Activated naive CD8-positive, alpha-beta T cell treated with anti-CD3 and anti-CD28 coated beads for 36 hours (primary cell): ENCODE results near the gene DNAH9. TPM values are rescaled to one million over a fixed set of nuclear protein-coding genes. Genes with fewer than 3 reads are reported as not detected.

Experiments
- DNase-seq: peaks from one replicate; pipeline ENCODE4 v3.0.0; 2021
- H3K27ac Mint-ChIP-seq: one replicate; pipeline ENCODE4 v1.8.0; 2022; ENCODE audit warnings: mild to moderate bottlenecking, moderate library complexity, mixed read lengths
- H3K27me3 Mint-ChIP-seq: one replicate; pipeline ENCODE4 v1.8.0; 2022; ENCODE audit warnings: mild to moderate bottlenecking, mixed read lengths
- H3K36me3 Mint-ChIP-seq: one replicate; pipeline ENCODE4 v1.8.0; 2021; ENCODE audit warnings: mild to moderate bottlenecking, mixed read lengths
- H3K4me1 Mint-ChIP-seq: one replicate; pipeline ENCODE4 v1.8.0; 2021; ENCODE audit warnings: mixed read lengths
- H3K4me3 Mint-ChIP-seq: one replicate; pipeline ENCODE4 v1.8.0; 2022; ENCODE audit warnings: mild to moderate bottlenecking, moderate library complexity, mixed read lengths
- H3K9me3 Mint-ChIP-seq: one replicate; pipeline ENCODE4 v1.8.0; 2022; ENCODE audit warnings: mixed read lengths
- total RNA-seq, 2 experiments: library from RNA; stranded (reverse); gene quantifications; one replicate each; pipeline ENCODE4 v1.2.3, GENCODE V29; 2021

The DNAH9 gene
- total RNA-seq, 2 experiments from 2014 or later = not detected

GRCh38 chr17:11807606-11808005 is 209.3 kb downstream of the DNAH9 start:
- H3K27ac Mint-ChIP-seq = no peak overlapping the region
- DNase-seq = no peak
- H3K4me3 Mint-ChIP-seq = no peak overlapping the region
- no peaks in the 10 kb centered on the region for H3K4me1 Mint-ChIP-seq
- H3K9me3 Mint-ChIP-seq = no peaks in the 10 kb centered on the region
- no peaks in the 10 kb centered on the region for H3K36me3 Mint-ChIP-seq
- H3K27me3 Mint-ChIP-seq = peaks cover 3% of the 10 kb centered on the region

GRCh38 chr17:11813278-11813677 is 215.0 kb downstream of the DNAH9 start:
- DNase-seq = no peak
- Mint-ChIP-seq H3K9me3 (no peaks in the 10 kb centered on the region), H3K4me1 (no peaks in the 10 kb centered on the region), H3K27me3 (peaks cover 3% of the 10 kb centered on the region), H3K4me3 (no peak overlapping the region), H3K36me3 (no peaks in the 10 kb centered on the region), H3K27ac (no peak overlapping the region)

- no peaks in the 10 kb centered on the region for H3K4me1 Mint-ChIP-seq
- no peaks in the 10 kb centered on the region for H3K9me3 Mint-ChIP-seq
- no peak overlapping the region for H3K27ac Mint-ChIP-seq
- DNase-seq = no peak
- H3K27me3 Mint-ChIP-seq = peaks cover under 1% of the 10 kb centered on the region
- H3K36me3 Mint-ChIP-seq = no peaks in the 10 kb centered on the region
- H3K4me3 Mint-ChIP-seq = no peak overlapping the region
These were observed 215.6 kb downstream of the DNAH9 start for GRCh38 chr17:11813871-11814270.

DNA sequence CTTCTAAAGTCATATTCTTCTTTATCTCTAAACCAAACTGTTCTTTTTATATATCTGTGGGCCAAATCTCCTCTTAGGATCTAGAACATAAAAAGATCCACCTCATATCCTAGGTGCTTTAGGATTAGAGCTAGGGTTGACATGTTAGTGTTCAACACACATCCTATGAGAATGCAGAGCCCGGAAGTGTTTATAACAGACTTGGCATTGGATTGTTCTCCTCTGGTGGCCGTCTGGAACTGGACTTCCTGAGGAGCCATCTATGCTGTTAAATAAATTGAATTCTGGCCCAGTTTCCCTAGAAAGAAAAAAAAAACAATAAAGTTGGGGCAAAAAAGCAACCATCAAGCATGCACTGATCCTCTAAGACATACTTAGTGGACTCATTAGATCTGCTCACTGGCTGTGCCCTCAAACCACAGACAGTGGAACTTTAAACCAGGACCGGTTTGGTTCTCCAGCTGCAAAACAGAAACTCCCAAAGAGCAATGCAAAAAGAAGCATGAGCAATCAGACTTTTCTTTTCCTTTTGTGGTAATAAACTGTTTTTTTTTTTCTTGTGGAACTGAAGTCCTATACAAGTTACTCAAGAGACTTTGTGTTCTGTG is 216.5 kb downstream of the DNAH9 start:
- no peaks in the 10 kb centered on the region for H3K4me1 Mint-ChIP-seq
- DNase-seq = no peak
- H3K27ac Mint-ChIP-seq = no peak overlapping the region
- no peaks in the 10 kb centered on the region for H3K36me3 Mint-ChIP-seq
- no peaks in the 10 kb centered on the region for H3K9me3 Mint-ChIP-seq
- H3K4me3 Mint-ChIP-seq = no peak overlapping the region
- no peaks in the 10 kb centered on the region for H3K27me3 Mint-ChIP-seq

DNA sequence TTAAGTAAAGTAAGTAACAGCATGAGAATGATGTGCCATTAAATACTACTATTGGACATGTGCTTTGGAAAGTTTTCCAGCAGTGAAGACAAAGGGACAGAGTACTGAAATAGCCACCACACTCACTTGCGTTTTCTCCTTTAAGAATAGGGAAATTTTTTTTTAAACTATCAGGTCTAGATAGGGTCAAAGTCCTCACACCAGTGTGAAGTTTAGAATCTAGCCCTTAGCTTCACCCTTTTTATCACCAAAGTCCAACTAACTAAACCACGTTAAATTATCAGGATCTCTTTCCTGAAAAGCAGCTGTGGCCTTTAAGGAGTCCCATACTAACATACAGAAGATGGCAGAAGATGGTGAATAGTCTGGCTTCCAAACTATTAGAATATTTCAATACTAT is 218.1 kb downstream of the DNAH9 start:
- H3K4me3 Mint-ChIP-seq = no peak overlapping the region
- H3K9me3 Mint-ChIP-seq = no peaks in the 10 kb centered on the region
- no peaks in the 10 kb centered on the region for H3K4me1 Mint-ChIP-seq
- DNase-seq = no peak
- no peak overlapping the region for H3K27ac Mint-ChIP-seq
- no peaks in the 10 kb centered on the region for H3K27me3 Mint-ChIP-seq
- no peaks in the 10 kb centered on the region for H3K36me3 Mint-ChIP-seq

- DNase-seq = no peak
- no peaks in the 10 kb centered on the region for H3K4me1 Mint-ChIP-seq
- H3K9me3 Mint-ChIP-seq = no peaks in the 10 kb centered on the region
- H3K27ac Mint-ChIP-seq = no peak overlapping the region
- H3K4me3 Mint-ChIP-seq = no peak overlapping the region
- H3K27me3 Mint-ChIP-seq = no peaks in the 10 kb centered on the region
- no peaks in the 10 kb centered on the region for H3K36me3 Mint-ChIP-seq
These were observed 225.6 kb downstream of the DNAH9 start for GRCh38 chr17:11823862-11824261.

- Mint-ChIP-seq H3K4me3 (no peak overlapping the region), H3K36me3 (no peaks in the 10 kb centered on the region), H3K9me3 (no peaks in the 10 kb centered on the region), H3K27ac (no peak overlapping the region), H3K27me3 (no peaks in the 10 kb centered on the region), H3K4me1 (no peaks in the 10 kb centered on the region)
- no peak for DNase-seq
These were observed 227.4 kb downstream of the DNAH9 start for GRCh38 chr17:11825572-11826209.

DNA sequence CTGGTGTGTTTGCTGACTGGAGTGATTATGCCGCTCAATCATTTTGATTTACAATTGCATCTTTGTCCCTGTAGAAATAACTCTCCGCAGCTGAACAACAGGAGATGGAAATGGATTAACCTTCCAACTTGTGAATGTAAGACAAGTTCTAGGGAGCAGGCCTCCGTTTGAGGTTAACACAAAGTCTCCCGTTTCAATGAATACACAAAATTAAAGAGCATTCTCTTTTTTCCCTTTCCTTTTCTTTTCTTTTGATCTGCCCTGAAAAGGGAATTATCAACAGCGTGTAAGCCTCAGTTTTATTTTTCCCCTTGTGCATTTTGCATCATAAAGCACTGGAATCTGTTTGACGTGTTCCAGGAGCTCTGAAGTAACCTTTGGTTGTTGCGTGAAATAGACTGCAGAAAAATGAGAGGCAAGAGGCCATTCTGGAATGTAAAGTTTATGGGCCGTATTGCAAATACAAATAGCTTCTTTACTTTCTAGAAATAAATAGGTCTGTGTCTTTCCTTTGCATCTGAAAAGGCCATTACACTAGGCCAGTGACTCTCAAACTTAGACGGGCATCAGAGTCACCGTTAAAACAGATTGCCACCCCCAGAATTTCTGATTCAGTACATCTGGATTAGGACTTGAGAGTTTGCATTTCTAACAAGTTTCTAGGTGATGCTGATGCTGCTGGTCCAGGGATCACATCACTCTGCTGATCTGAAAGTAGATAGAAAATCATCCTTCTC is 234.3 kb downstream of the DNAH9 start:
- no peaks in the 10 kb centered on the region for H3K27me3 Mint-ChIP-seq
- H3K4me3 Mint-ChIP-seq = no peak overlapping the region
- no peak overlapping the region for H3K27ac Mint-ChIP-seq
- no peaks in the 10 kb centered on the region for H3K36me3 Mint-ChIP-seq
- peaks cover 2% of the 10 kb centered on the region for H3K9me3 Mint-ChIP-seq
- DNase-seq = no peak
- no peaks in the 10 kb centered on the region for H3K4me1 Mint-ChIP-seq

- H3K9me3 Mint-ChIP-seq = no peaks in the 10 kb centered on the region
- DNase-seq = no peak
- no peak overlapping the region for H3K4me3 Mint-ChIP-seq
- no peaks in the 10 kb centered on the region for H3K27me3 Mint-ChIP-seq
- no peak overlapping the region for H3K27ac Mint-ChIP-seq
- H3K4me1 Mint-ChIP-seq = no peaks in the 10 kb centered on the region
- H3K36me3 Mint-ChIP-seq = no peaks in the 10 kb centered on the region
These were observed 238.2 kb downstream of the DNAH9 start for GRCh38 chr17:11836508-11836907.

DNA sequence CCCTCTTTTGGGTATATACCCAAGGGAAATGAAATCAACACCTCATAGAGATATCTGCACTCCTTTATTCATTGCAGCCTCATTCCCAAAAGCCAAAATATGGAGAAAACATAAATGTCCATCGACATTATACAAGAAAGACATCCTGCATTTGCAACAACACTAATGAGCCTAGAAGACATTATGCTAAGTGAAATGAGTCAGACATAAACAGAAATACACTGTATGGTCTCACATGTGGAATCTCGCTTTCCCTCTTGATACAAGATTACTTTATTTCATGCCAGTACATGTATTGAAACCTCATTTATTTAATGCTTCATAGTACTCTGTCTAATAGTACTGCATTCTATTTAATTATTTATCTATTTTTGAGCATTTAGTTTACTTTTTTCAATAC is 241.8 kb downstream of the DNAH9 start:
- H3K9me3 Mint-ChIP-seq = no peaks in the 10 kb centered on the region
- H3K4me3 Mint-ChIP-seq = no peak overlapping the region

DNA sequence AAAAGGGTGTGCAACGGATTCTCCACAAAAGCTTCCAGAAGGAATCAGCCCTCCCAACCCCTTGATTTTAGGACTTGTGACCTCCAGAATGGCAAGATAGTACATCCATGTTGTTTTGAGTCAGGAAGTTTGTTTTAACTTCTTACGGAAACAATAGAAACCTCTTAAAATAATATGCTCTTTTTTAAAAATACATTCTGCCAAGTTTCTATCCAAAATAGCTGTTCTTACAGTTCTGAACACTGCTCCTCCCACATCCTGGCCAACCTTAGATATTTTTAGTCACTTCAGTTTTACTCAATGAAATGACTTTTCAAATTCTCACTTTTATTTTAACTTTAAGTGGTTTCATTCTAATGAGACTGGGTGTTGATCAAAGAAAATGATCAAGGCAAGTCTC is 242.6 kb downstream of the DNAH9 start:
- H3K27ac Mint-ChIP-seq = no peak overlapping the region
- no peak overlapping the region for H3K4me3 Mint-ChIP-seq
- no peaks in the 10 kb centered on the region for H3K4me1 Mint-ChIP-seq
- H3K27me3 Mint-ChIP-seq = no peaks in the 10 kb centered on the region
- no peaks in the 10 kb centered on the region for H3K36me3 Mint-ChIP-seq
- no peak for DNase-seq
- H3K9me3 Mint-ChIP-seq = no peaks in the 10 kb centered on the region

More for the DNA sequence above, 241.8 kb downstream of the DNAH9 start:
- no peak for DNase-seq
- H3K27me3 Mint-ChIP-seq = no peaks in the 10 kb centered on the region
- H3K27ac Mint-ChIP-seq = no peak overlapping the region
- H3K36me3 Mint-ChIP-seq = no peaks in the 10 kb centered on the region
- no peaks in the 10 kb centered on the region for H3K4me1 Mint-ChIP-seq

DNA sequence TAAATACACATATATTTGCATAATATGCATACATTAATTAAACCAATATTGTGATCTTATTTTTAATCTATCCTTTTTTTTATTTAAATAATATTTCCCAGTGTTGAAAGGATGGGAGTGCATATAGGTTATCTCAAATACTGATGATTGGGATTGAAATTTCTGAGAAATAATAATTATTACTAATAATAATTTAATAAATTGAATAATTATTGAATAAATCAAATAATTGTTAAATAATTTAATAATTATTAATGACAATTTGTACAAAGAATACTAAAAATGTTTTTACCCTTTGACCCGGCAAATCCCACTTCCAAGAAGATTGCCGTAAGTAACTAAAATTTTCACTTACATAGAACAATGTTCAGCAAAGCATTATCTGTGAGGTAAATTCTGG is 250.1 kb downstream of the DNAH9 start:
- Mint-ChIP-seq H3K4me1 (no peaks in the 10 kb centered on the region), H3K9me3 (peaks cover 2% of the 10 kb centered on the region), H3K27ac (no peak overlapping the region), H3K4me3 (no peak overlapping the region), H3K27me3 (peaks cover 7% of the 10 kb centered on the region), H3K36me3 (no peaks in the 10 kb centered on the region)
- no peak for DNase-seq

- Mint-ChIP-seq H3K9me3 (peaks cover 2% of the 10 kb centered on the region), H3K36me3 (no peaks in the 10 kb centered on the region), H3K4me1 (no peaks in the 10 kb centered on the region), H3K4me3 (no peak overlapping the region), H3K27ac (no peak overlapping the region), H3K27me3 (peaks cover 7% of the 10 kb centered on the region)
- DNase-seq = no peak
These were observed 254.0 kb downstream of the DNAH9 start for GRCh38 chr17:11852231-11852630.

DNA sequence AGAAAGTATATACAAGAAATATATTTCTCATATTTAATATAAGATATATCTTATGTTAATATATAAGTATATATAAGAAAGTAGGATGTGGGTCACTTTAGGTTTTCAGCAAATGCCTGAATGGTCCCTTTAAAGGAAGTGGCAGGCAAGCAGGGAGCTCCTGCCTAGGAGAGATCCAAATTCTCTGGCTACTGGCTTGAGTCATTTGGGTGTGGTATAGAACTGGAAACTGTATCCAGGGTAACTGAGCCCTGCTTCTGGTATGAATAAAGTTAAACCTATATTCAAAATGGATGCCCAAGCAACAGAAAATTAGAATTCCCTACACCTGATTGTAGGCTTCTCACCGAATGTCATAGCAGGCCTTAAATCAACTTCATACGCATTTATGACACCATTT is 254.6 kb downstream of the DNAH9 start:
- Mint-ChIP-seq H3K27me3 (peaks cover 7% of the 10 kb centered on the region), H3K27ac (no peak overlapping the region), H3K9me3 (peaks cover 2% of the 10 kb centered on the region), H3K36me3 (no peaks in the 10 kb centered on the region), H3K4me3 (no peak overlapping the region), H3K4me1 (no peaks in the 10 kb centered on the region)
- no peak for DNase-seq

DNA sequence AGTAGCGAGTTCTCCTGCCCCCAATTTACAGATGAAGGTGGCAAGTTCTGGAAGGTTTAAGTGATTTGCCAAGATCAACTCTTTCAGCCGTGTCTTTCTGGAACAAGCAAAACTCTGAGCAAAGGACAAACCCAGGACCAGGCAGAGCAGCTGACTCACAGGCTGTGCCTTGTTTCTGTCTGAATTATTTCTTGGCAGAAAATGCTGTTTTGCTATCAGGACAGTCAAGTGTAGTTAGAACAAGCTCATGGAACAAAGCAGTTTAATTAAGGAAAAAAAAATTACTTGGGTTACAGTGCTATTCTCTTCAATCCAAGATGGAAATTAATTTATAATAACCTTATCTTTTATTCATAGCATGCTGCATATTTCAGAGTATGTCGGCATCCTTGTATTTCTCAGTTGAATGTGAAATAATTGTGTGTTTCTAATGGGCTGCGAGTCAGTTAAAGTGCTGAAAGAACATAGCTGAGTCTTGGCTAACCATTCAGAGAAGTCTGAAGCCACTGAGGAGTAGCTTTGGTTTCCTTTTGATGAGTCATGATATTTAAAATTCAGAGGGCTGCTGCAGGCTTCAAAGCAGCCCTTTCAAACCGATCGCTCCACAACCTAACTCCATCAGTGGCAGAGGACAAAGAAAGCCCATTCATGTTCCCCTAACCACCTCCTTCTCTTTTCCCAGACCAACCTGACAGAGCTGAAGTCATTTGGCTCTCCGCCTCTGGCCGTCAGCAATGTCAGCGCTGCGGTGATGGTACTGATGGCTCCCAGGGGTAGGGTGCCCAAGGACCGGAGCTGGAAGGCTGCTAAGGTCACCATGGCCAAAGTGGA is 255.3 kb downstream of the DNAH9 start:
- DNase-seq = no peak
- Mint-ChIP-seq H3K4me3 (no peak overlapping the region), H3K4me1 (no peaks in the 10 kb centered on the region), H3K27me3 (peaks cover 7% of the 10 kb centered on the region), H3K27ac (no peak overlapping the region), H3K9me3 (peaks cover 2% of the 10 kb centered on the region), H3K36me3 (no peaks in the 10 kb centered on the region)
